ENCODE results near the gene SS18L1.

DNA sequence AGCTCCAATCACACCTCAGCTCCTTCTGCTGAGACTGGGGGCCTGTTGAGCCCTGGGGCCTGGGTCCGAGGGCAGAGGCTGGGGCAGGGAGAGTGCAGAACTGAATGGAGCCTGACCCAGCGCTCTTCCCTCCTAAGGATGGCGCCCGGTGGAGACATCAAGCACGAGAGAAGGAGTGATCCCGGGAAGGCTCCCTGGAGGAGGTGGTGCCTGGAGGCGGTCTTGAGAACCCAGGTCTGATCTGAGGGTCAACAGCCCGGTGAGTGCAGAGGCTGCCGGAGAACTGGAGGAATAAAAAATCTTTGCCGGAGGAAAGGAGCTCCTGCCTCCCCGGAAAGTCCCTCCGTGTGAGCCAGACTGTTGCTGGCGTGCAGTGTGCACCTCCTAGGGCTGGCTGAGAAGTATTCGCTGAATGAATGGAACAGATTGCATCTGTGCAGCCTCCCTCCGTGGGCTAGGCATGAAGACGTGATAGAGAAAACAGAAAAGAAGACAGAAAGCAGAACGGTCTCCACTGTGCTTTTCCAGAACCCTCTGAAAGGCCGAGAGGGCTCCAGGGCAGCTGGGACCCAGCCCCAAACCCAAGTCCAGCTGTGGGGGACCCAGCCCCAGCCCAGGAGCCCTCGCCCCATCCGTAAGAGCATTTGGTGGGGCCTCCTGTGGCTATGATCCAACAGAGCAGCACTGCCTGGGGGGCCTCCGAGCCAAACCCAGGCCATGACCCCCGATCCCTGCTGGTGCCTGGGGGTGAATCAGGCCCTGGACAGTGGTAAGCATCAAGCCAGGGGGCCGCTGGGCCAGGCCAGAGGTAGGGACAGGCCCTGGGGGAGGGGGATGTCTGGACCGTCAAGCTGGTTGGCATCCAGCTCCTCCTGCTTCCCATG is 83.4 kb downstream of the SS18L1 start:
- TF ChIP-seq CTCF (conservative IDR thresholded peaks at IDR 0.05 in 1 of 2, IDR thresholded peaks at IDR 0.05 in 1 of 2; ENCODE audit: low read depth in 1 of 2, low read length in 2 of 2) = no peak
- no peak for TF ChIP-seq EZH2 (IDR thresholded peaks at IDR 0.05; ENCODE audit: low read length, missing control alignments)

Measured in fibroblast of lung (primary cell).